Cardiac septum (tissue), 1 donor: Measurements from ENCODE around the gene GPC4. TPM values are rescaled to one million over a fixed set of nuclear protein-coding genes. Genes with fewer than 3 reads are reported as not detected.

Experiments
- DNase-seq: peaks from one replicate; pipeline ENCODE4 v3.0.0-alpha.2; 2020; ENCODE audit warnings: low spot score
- intact Hi-C: fragments of 100-400 bp; cut with DNase I; formaldehyde crosslinking; loops from one replicate; pipeline ENCODE4 v1.14.0; 2022
- total RNA-seq: library from RNA; stranded (reverse); fragmentation: NEBNext Ultra II Directional; extraction: Animal tissue kit (Norgen Biotek cat#: 25700); gene quantifications from one replicate; pipeline ENCODE4 v1.2.1, GENCODE V29; 2021
- donor health status: DM: no; HTN: no; CAD: no.

The GPC4 gene
- total RNA-seq, 1 donor from 2014 or later, result 3.6 TPM

DNA sequence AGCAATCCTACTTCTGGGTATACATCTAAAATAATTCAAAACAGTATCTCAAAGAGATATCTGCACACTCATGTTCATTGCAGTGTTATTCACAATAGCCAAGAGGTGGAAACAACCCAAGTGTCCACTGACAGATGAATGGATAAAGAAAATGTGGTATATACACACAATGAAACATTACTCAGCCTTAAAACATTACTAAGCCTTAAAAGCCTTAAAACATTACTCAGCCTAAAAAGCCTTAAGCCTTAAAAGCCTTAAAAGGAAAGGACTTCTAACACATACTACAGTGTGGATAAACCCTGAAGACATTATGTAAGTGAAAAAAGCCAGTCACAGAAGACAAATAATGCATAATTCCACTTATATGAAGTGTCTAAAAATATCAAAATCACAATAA is 156.8 kb downstream of the GPC4 start:
- DNase-seq, result no peak
- intact Hi-C loops, result no loop called here

DNA sequence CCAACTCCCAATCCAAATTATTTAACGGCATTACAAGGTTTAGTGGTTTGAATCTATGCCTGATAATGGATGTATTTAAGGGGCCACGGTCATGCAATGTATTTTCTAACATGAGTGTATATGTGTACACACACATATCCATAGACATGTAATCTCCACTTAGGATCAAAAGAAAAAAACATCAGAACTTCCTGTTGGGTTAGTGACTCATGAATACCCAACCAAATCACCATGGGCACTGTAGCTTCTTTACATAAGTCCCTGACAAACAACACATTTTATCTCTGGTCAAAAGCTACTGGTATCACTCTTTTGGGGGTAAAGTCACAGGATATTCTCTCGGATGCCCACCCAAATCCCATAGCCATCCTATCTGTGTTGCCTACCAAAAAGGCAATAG is 160.6 kb downstream of the GPC4 start:
- intact Hi-C loops, result no loop called here
- no peak for DNase-seq

DNA sequence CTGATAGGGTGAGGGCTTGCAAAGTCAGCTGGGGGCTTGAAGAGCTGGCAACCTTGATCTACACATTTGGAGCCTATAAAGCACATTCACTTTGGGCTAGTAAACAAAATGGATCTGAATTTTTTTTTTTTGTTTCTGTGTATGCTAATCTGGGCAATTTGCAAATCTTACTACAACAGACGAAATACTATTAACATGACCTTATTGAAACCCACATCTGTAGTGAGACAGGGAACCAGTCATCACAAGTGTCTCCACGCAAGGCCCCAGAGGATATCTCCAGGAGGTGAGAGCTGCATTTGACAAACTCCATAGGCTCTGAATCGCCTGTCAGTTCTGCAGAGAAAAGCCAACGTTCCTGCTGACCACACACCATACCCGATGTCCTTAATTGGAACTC is 164.1 kb downstream of the GPC4 start:
- no peak for DNase-seq
- intact Hi-C loops, result no loop called here

DNA sequence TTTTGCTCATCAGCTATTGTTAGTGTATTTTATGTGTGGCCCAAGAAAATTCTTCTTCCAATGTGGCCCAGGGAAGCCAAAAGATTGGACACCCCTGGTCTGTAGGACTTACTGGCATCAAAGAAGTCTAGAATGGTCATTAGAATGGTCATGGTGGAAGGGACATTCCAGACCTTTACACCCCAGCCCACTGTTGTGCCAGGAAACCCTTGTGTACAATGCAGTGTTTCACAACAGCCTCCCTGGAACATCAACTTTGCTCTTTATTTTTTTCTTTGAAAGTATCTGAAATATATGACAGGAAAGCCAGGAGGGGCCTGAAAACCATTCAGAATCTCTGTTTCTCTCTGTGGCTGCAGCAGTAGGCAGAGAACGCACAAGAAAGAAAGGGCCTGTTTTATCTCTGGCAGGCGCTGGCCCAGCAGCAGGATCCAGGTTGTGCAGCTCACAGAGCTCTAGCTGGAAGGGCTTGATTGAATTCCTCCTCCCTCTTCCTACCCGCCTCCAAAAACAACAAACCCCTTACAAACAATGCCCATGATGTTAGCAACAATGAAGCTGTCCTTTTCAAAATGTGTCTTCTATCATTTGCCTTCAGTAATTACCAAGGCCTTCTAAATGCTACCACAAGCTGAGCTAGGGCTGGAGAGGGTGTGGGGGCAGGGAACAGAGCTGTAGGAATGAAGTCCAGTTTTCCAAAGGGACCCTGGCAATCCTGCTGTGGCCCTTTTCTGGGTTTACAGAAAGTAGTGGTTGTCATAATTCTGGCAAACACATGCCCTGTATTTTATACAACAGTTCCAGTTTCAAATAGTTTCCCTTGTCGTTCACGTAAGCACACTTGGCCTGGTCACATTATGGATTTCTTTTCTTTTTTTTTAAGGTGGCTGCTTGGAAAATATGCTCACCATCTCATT is 164.8 kb downstream of the GPC4 start:
- DNase-seq, result no peak
- intact Hi-C loops, result no loop called here

Other genes with a start within 250 kb of the GPC4 start
- gene TFDP3, start 197.1 kb downstream of the GPC4 start, total RNA-seq, result not detected